AG10803 (cell line): Measurements from ENCODE around the gene SUPT5H.

Experiments used
- DNase-seq: peaks from one replicate; pipeline ENCODE4 v3.0.0; 2010; ENCODE audit warnings: low read depth
- H3K4me3 ChIP-seq: 2 replicates; pipeline ENCODE4 v1.5.1; 2011; ENCODE audit warnings: mild to moderate bottlenecking, low read length, control low read depth
- TF ChIP-seq, protein P1 (sequence below): conservative IDR thresholded peaks from 2 replicates; pipeline ENCODE4 v1.5.1; 2011; ENCODE audit warnings: mild to moderate bottlenecking, low read length, control low read depth, inconsistent platforms

The SUPT5H gene

GRCh38 chr19:39413911-39414608 lies 31.3 kb upstream of the SUPT5H start:
- H3K4me3 ChIP-seq, result peak overlapping the region; percentile 87
- TF ChIP-seq, protein P1, sequence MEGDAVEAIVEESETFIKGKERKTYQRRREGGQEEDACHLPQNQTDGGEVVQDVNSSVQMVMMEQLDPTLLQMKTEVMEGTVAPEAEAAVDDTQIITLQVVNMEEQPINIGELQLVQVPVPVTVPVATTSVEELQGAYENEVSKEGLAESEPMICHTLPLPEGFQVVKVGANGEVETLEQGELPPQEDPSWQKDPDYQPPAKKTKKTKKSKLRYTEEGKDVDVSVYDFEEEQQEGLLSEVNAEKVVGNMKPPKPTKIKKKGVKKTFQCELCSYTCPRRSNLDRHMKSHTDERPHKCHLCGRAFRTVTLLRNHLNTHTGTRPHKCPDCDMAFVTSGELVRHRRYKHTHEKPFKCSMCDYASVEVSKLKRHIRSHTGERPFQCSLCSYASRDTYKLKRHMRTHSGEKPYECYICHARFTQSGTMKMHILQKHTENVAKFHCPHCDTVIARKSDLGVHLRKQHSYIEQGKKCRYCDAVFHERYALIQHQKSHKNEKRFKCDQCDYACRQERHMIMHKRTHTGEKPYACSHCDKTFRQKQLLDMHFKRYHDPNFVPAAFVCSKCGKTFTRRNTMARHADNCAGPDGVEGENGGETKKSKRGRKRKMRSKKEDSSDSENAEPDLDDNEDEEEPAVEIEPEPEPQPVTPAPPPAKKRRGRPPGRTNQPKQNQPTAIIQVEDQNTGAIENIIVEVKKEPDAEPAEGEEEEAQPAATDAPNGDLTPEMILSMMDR, result peak; percentile 43
- DNase-seq, result peak; percentile 40

DNA sequence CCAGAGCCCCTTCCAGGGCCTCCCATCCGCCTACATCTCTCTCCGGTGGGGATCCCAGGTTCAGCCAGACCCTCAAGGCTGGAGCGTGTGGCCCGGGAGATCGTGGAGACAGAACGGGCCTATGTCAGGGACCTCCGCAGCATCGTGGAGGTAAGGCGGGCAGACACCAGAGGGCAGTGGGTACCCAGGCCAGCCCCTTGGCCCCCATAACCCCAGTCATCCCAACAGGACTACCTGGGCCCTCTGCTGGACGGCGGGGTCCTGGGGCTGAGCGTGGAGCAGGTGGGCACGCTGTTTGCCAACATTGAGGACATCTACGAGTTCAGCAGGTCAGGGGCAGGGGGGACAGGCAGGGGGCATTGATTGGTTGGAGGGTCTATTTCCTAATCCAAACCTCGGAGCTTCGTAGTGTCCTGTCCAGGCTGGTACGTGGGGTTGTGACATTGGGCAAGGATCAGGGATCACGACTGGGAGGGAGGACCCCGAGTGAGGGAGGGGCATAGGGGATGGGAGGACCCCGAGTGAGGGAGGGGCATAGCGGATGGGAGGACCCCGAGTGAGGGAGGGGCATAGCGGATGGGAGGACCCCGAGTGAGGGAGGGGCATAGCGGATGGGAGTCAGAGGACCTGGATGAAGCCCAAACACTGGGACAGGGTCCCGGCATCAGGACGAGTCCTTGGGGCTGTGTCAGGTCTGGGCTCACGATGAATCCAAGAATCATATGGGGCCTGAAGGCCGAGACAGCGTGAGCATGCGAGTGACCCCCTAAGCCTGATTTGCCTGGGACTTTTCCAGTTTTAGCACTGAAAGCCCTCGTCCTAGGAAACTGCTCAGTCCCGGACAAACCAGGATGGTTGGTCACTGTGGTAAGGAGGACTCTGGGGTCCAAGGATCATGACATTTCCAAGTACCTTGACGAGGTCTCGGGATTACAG lies 30.0 kb upstream of the SUPT5H start:
- peak overlapping the region; percentile 87 for H3K4me3 ChIP-seq
- TF ChIP-seq, protein P1, result no peak
- no peak for DNase-seq

GRCh38 chr19:39416152-39417120 lies 28.9 kb upstream of the SUPT5H start:
- DNase-seq, result no peak
- H3K4me3 ChIP-seq, result no peak overlapping the region; the same call in 1 of the 2 replicates
- TF ChIP-seq, protein P1, result no peak

GRCh38 chr19:39417463-39418181 lies 27.8 kb upstream of the SUPT5H start:
- TF ChIP-seq, protein P1, result no peak
- no peak for DNase-seq
- H3K4me3 ChIP-seq, result no peak overlapping the region

GRCh38 chr19:39419003-39419402 lies 26.4 kb upstream of the SUPT5H start:
- H3K4me3 ChIP-seq, result no peak overlapping the region
- DNase-seq, result no peak
- TF ChIP-seq, protein P1, result no peak

DNA sequence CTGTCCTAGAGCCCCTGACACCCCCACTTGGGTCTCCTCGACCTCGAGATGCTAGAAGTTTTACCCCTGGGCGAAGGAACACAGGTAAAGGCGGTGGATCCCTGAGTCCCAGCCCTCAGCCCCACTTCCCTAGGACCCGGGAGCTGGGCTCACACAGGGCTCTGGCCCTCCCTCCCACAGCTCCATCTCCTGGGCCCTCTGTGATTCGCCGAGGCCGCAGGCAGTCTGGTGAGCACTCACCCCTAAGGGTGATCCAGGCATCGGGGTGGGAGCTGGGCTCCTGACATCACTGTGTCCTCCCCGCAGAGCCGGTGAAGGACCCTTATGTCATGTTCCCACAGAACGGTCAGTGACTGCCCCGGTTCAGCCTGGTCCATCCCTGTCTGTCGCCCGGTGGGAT lies 24.6 kb upstream of the SUPT5H start:
- TF ChIP-seq, protein P1, result no peak
- no peak overlapping the region for H3K4me3 ChIP-seq
- no peak for DNase-seq
